ENCODE measurements around the gene TMBIM4.

TMBIM4 gene

GRCh38 chr12:66139328-66139727 is 30.5 kb downstream of the TMBIM4 start:
- no peak overlapping the region for H3K4me3 ChIP-seq (ENCODE audit: low read length)
- no peak for TF ChIP-seq ZNF274 (IDR thresholded peaks at IDR 0.05; ENCODE audit: low read depth, low read length)

GRCh38 chr12:66137937-66138336 is 31.9 kb downstream of the TMBIM4 start:
- no peak for TF ChIP-seq ZNF274 (IDR thresholded peaks at IDR 0.05; ENCODE audit: low read depth, low read length)
- H3K4me3 ChIP-seq (ENCODE audit: low read length): no peak overlapping the region

GRCh38 chr12:66132408-66132807 is 37.4 kb downstream of the TMBIM4 start:
- no peak overlapping the region for H3K4me3 ChIP-seq (ENCODE audit: low read length)
- TF ChIP-seq ZNF274 (IDR thresholded peaks at IDR 0.05; ENCODE audit: low read depth, low read length): no peak

- TF ChIP-seq ZNF274 (IDR thresholded peaks at IDR 0.05; ENCODE audit: low read depth, low read length): no peak
- peak overlapping the region; percentile 94 for H3K4me3 ChIP-seq (ENCODE audit: low read length)
Measured at GRCh38 chr12:66131067-66131688, 38.6 kb downstream of the TMBIM4 start.

DNA sequence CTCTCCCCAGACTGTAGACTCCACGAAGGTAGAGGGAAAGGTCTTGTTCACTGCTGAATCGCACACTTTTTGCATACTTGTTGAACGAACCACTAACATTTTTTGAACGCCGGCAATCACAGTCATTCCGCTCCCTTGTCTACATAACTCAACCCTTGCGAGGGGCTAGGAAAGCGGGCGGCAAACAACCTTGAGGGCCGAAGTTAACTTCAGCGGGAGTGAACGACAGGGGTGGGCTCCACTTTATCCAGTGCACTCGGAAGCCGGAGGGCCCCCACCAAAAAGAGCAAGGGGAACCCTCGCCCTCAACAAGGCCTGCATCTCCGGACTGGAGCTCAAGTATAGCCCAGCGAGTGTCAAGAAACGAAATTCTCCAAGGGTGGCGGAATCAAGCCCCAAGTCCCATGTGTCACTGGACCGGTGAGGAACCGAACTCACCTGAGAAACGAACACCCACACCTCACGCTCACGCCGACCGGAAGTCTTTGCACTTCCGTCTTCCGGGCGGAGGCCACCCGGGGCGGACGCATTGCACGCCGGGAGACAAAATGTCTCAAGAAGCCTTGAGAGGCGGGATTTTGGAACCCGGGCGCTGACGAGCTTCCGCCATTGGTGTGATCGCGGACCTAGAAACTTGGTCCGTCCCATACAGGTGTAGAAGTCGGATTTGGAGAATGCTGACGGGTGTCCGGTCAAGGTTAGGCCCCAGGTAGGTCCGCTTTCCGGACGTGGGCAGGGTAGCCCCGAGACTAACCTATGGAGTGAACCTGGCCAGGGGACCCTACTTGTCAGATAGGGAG is 39.3 kb downstream of the TMBIM4 start, which contains the start of gene LLPH:
LLPH (minus strand) TSS at position 484 of the 800 bp plus-strand sequence. CDS start 1,644 bp downstream, outside the sequence.
- peak within 1 kb of the TSS; percentile 94 for H3K4me3 ChIP-seq (ENCODE audit: low read length)
- no peak for TF ChIP-seq ZNF274 (IDR thresholded peaks at IDR 0.05; ENCODE audit: low read depth, low read length)

DNA sequence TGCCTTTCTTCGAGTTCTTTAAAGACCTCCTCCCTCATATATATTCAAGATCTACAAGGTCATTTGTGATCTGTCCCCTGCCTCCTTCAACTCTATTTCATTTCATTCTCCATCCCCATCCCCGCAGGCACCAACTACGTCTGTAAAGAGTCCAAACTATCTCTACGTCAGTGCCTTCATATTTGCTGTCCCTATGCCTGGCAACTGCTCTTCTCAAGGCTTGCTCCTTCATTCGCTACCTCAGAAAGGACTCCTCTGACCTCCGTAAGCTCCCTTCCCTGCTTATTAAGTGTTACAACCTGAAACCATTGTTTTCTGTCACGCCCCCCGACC is 39.9 kb downstream of the TMBIM4 start:
- H3K4me3 ChIP-seq (ENCODE audit: low read length): peak overlapping the region; percentile 94
- no peak for TF ChIP-seq ZNF274 (IDR thresholded peaks at IDR 0.05; ENCODE audit: low read depth, low read length)

DNA sequence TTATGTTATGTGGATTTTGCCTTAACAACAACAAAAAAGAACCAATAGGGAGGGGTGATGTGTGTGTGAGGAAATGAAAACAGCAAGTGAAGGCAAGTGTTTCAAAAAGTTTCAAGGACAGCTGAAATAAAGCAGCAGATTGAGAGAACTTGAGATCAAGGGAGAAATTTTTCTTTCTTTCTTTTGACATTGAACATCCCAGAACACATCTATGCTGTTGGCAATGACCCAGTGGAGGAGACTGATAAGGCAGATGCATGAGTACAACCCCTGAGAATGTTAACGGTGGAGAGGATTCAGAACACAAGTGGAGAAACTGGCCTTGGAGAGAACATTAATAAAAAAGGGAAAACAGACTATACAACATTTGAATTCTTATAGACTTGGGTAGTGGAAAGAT is 42.1 kb downstream of the TMBIM4 start:
- H3K4me3 ChIP-seq (ENCODE audit: low read length): no peak overlapping the region
- no peak for TF ChIP-seq ZNF274 (IDR thresholded peaks at IDR 0.05; ENCODE audit: low read depth, low read length)

DNA sequence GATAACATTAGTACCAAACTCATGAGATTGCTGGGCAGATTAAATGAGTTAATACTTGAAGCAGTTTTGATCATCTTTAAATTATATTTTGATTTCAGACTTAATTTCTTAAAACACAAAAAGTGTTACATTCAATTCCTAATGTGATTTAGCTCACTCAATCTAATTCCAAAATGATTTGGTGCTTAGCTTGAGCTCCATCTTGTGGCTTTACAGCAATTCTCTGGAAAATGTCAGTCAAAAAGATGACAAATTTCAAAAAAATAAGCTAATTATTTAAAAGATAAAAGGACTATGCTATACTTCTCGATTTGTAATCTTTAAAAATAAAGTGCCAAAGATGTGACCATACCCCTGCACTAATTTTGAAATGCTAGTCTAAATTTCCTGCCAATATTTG is 49.3 kb downstream of the TMBIM4 start:
- no peak for TF ChIP-seq ZNF274 (IDR thresholded peaks at IDR 0.05; ENCODE audit: low read depth, low read length)

GRCh38 chr12:66119870-66120241 is 49.9 kb downstream of the TMBIM4 start:
- no peak for TF ChIP-seq ZNF274 (IDR thresholded peaks at IDR 0.05; ENCODE audit: low read depth, low read length)
- H3K4me3 ChIP-seq (ENCODE audit: low read length): no peak overlapping the region

More for the DNA sequence above, 49.3 kb downstream of the TMBIM4 start:
- H3K4me3 ChIP-seq (ENCODE audit: low read length): no peak overlapping the region

DNA sequence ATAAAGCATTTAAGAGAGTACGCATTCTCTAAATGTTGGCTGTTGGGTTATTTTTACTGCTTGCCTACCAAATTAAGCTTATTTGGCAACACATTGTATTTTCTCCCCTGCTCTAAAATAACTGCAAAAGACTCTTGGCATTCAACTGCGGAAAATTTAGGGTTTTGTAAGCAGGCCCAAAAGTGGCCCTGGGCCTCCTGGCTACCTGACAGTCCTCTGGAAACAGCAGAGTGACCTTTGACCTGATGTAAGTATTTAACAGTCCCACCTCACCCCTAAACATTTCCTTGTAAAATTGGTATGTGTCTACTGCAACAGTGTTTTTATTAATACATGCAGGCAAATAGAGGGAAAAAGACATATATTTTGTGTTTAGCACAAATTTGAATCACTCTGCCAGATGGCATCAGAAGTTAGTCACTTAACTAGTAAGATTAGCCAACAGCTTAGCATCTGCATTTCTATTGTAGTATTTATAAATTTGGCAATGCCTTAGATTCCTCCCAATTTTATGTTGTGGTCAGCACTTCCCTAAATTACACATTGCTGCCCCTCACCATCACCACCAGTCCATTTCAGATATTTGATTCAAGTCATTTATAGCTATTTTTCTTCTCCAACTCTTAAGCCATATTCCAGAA is 50.4 kb downstream of the TMBIM4 start:
- H3K4me3 ChIP-seq (ENCODE audit: low read length): no peak overlapping the region
- TF ChIP-seq ZNF274 (IDR thresholded peaks at IDR 0.05; ENCODE audit: low read depth, low read length): no peak

GRCh38 chr12:66118240-66118891 is 51.4 kb downstream of the TMBIM4 start:
- no peak overlapping the region for H3K4me3 ChIP-seq (ENCODE audit: low read length)
- no peak for TF ChIP-seq ZNF274 (IDR thresholded peaks at IDR 0.05; ENCODE audit: low read depth, low read length)

DNA sequence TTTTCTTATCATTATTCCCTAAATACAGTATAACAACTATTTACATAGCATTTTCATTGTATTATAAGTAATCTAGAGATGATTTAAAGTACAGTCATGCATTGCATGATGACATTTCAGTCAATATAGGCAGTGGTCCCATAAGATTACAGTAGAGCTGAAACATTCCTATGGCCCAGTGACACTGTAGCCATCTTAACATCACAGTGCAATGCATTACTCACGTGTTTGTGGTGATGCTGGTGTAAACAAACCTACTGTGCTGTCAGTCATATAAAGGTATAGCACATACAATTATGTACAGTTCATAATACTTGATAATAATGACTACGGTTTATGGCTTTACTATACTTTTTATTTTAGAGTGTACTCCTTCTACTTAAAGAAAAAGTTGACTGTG is 52.6 kb downstream of the TMBIM4 start:
- TF ChIP-seq ZNF274 (IDR thresholded peaks at IDR 0.05; ENCODE audit: low read depth, low read length): no peak

GRCh38 chr12:66115071-66115600 is 54.7 kb downstream of the TMBIM4 start:
- H3K4me3 ChIP-seq (ENCODE audit: low read length): no peak overlapping the region
- TF ChIP-seq ZNF274 (IDR thresholded peaks at IDR 0.05; ENCODE audit: low read depth, low read length): no peak

More for the DNA sequence above, 52.6 kb downstream of the TMBIM4 start:
- H3K4me3 ChIP-seq (ENCODE audit: low read length): no peak overlapping the region

- no peak overlapping the region for H3K4me3 ChIP-seq (ENCODE audit: low read length)
- no peak for TF ChIP-seq ZNF274 (IDR thresholded peaks at IDR 0.05; ENCODE audit: low read depth, low read length)
Measured at GRCh38 chr12:66113471-66113870, 56.3 kb downstream of the TMBIM4 start.
